GM12891 (cell line): ENCODE results near the gene DBH.

Experiments
- PAX5 ChIP-seq: IDR thresholded peaks from 2 replicates; pipeline ENCODE4 v1.6.1; 2011; ENCODE audit warnings: low read length, moderate library complexity, mild to moderate bottlenecking; ENCODE audit not compliant: insufficient read depth, severe bottlenecking
- POLR2A ChIP-seq: IDR thresholded peaks from 2 replicates; pipeline ENCODE4 v1.6.1; 2011; ENCODE audit warnings: low read depth, low read length, control low read depth
- POLR2AphosphoS5 ChIP-seq: IDR thresholded peaks from 2 replicates; pipeline ENCODE4 v1.6.1; 2011; ENCODE audit warnings: low read depth, low read length, control low read depth
- POU2F2 ChIP-seq: IDR thresholded peaks from 2 replicates; pipeline ENCODE4 v1.6.1; 2011; ENCODE audit warnings: low read depth, mild to moderate bottlenecking, control low read depth, low read length, moderate library complexity
- TAF1 ChIP-seq: IDR thresholded peaks from 2 replicates; pipeline ENCODE4 v1.6.1; 2011; ENCODE audit warnings: low read depth, low read length, control low read depth

DNA sequence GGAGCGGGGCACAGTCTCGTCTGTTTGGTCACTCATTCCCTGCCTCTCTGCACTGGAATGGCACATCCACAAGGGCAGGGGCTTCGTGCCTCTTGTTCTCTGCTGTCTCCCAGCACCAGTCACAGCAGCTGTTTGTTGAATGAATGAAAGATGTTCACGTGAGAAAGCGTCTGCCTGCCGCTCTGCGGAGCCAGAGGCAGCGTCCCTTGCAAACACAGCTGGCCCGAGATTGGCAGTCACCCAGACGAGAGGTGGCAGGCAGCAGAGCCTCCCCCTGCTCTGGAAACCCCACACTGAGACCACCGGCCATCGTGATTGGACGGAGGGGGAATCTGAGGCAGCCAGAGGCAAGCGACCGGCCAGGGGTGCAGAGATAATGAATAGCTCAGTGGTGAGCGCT, 21.0 kb upstream of the DBH start:
- TF ChIP-seq POLR2A, result no peak
- TF ChIP-seq POLR2AphosphoS5, result no peak
- TF ChIP-seq TAF1, result no peak
- TF ChIP-seq POU2F2, result no peak
- TF ChIP-seq PAX5, result no peak
